GM12872 (cell line): ENCODE results near the gene SLC27A4.

Experiments
- CTCF ChIP-seq: IDR thresholded peaks from 3 replicates; pipeline ENCODE4 v1.5.1; 2011; ENCODE audit warnings: low read depth, mild to moderate bottlenecking, low read length, moderate library complexity; ENCODE audit not compliant: insufficient read depth

The SLC27A4 gene

GRCh38 chr9:128317629-128318028 lies 22.7 kb upstream of the SLC27A4 start:
- no peak for TF ChIP-seq CTCF

- TF ChIP-seq CTCF: no peak
Measured at GRCh38 chr9:128321343-128321742, 19.0 kb upstream of the SLC27A4 start.

- TF ChIP-seq CTCF: no peak
Measured at GRCh38 chr9:128321879-128322403, 18.4 kb upstream of the SLC27A4 start.

GRCh38 chr9:128322404-128323211 lies 17.7 kb upstream of the SLC27A4 start, which contains the start of the genes COQ4 and TRUB2:
Gene COQ4 (plus strand): TSS chr9:128322839. CDS start chr9:128322859, 20 bp downstream.
Gene TRUB2 (minus strand): TSS chr9:128322447. CDS start chr9:128322408, 39 bp downstream.
- TF ChIP-seq CTCF: no peak

GRCh38 chr9:128323212-128323730 lies 17.1 kb upstream of the SLC27A4 start:
- no peak for TF ChIP-seq CTCF

- TF ChIP-seq CTCF: no peak
Measured at GRCh38 chr9:128323791-128324190, 16.5 kb upstream of the SLC27A4 start.

GRCh38 chr9:128324401-128324800 lies 15.9 kb upstream of the SLC27A4 start:
- TF ChIP-seq CTCF: no peak
